Endodermal cell (in vitro differentiated cells): ENCODE measurements around the gene CYB5A. TPM values are rescaled to one million over a fixed set of nuclear protein-coding genes. Genes with fewer than 3 reads are reported as not detected.
"Not testable (repeated sequence)": the region's sequence is repeated elsewhere in the genome, so short reads cannot be mapped to it uniquely, and the experiment has no call there.

Source experiments
- DNase-seq: peaks from one replicate; pipeline ENCODE4 v3.0.0-alpha.2; 2017
- H3K27ac ChIP-seq: 2 replicates; pipeline ENCODE4 v1.5.1; 2013; ENCODE audit warnings: mild to moderate bottlenecking, low read depth, low read length, moderate library complexity
- H3K27me3 ChIP-seq: 2 replicates; pipeline ENCODE4 v1.6.1; 2013; ENCODE audit warnings: mild to moderate bottlenecking, low read length, moderate library complexity; ENCODE audit not compliant: insufficient read depth, control insufficient read depth, poor library complexity, severe bottlenecking
- H3K36me3 ChIP-seq: 2 replicates; pipeline ENCODE4 v1.7.0; 2013; ENCODE audit warnings: mild to moderate bottlenecking, low read length, moderate library complexity; ENCODE audit not compliant: control insufficient read depth, insufficient read depth
- H3K4me1 ChIP-seq: one replicate; pipeline ENCODE4 v1.7.0; 2013; ENCODE audit warnings: low read length; ENCODE audit not compliant: control insufficient read depth, insufficient read depth
- H3K4me3 ChIP-seq: 2 replicates; pipeline ENCODE4 v1.5.1; 2013; ENCODE audit warnings: mild to moderate bottlenecking, low read length, moderate library complexity
- H3K9ac ChIP-seq: 2 replicates; pipeline ENCODE4 v1.6.1; 2013; ENCODE audit warnings: mild to moderate bottlenecking, low read length, moderate library complexity; ENCODE audit not compliant: poor library complexity, severe bottlenecking; ENCODE audit errors: extremely low read depth
- H3K9me3 ChIP-seq: 2 replicates; pipeline ENCODE4 v1.6.1; 2013; ENCODE audit warnings: mild to moderate bottlenecking, low read length, moderate library complexity; ENCODE audit not compliant: control insufficient read depth
- H3K27ac Mint-ChIP-seq: 2 replicates; pipeline ENCODE4 v1.8.0; 2020; ENCODE audit warnings: mixed read lengths
- H3K27me3 Mint-ChIP-seq: 2 replicates; pipeline ENCODE4 v1.8.0; 2021; ENCODE audit warnings: mild to moderate bottlenecking, mixed read lengths; ENCODE audit not compliant: insufficient read depth
- H3K36me3 Mint-ChIP-seq: 2 replicates; pipeline ENCODE4 v1.8.0; 2020; ENCODE audit warnings: low read depth, mixed read lengths
- H3K4me1 Mint-ChIP-seq: 2 replicates; pipeline ENCODE4 v1.8.0; 2020; ENCODE audit warnings: mixed read lengths
- H3K4me3 Mint-ChIP-seq: 2 replicates; pipeline ENCODE4 v1.8.0; 2020; ENCODE audit warnings: mild to moderate bottlenecking, moderate library complexity, mixed read lengths
- H3K9me3 Mint-ChIP-seq: 2 replicates; pipeline ENCODE4 v1.8.0; 2020; ENCODE audit warnings: mild to moderate bottlenecking, mixed read lengths
- CTCF ChIP-seq: fragments of 200-600 bp; sonication (generic); conservative IDR thresholded peaks from 2 replicates; pipeline ENCODE4 v1.5.0; 2021; ENCODE audit warnings: antibody characterized with exemption, mild to moderate bottlenecking
- WGBS, 2 experiments: methylation state at CpG; one replicate each; pipeline versions ENCODE4 v1.1.5 to v1.1.7; 2013; ENCODE audit warnings: missing lambda C conversion rate in 2 of 2, mixed read lengths in 1 of 2; ENCODE audit not compliant: insufficient coverage in 1 of 2, insufficient read length in 1 of 2; 5-methylcytosine and 5-hydroxymethylcytosine counted together
- total RNA-seq, 2 donors: library from RNA; stranded (reverse); fragmentation: NEBNext Ultra II Directional in 1 of 2; extraction: Animal tissue kit (Norgen Biotek cat#: 25700) in 1 of 2; gene quantifications; 2 replicates in 1 of 2; 3 replicates in 1 of 2; pipeline ENCODE4 v1.2.1, GENCODE V29; 2021

Gene CYB5A
- total RNA-seq, 2 donors from 2014 or later, result 72.6 to 124 TPM

GRCh38 chr18:74299162-74299561, 7.4 kb upstream of the CYB5A start:
- H3K27ac ChIP-seq, result no peak overlapping the region
- H3K36me3 ChIP-seq, result no peaks in the 10 kb centered on the region
- H3K27me3 Mint-ChIP-seq, result no peaks in the 10 kb centered on the region
- peaks cover 7% of the 10 kb centered on the region for H3K9me3 ChIP-seq
- H3K4me1 ChIP-seq, result no peaks in the 10 kb centered on the region
- H3K9ac ChIP-seq, result no peak overlapping the region
- no peaks in the 10 kb centered on the region for H3K27me3 ChIP-seq
- no peak overlapping the region for H3K4me3 Mint-ChIP-seq
- no peaks in the 10 kb centered on the region for H3K36me3 Mint-ChIP-seq
- TF ChIP-seq CTCF, result no peak
- peaks cover 8% of the 10 kb centered on the region for H3K4me1 Mint-ChIP-seq
- H3K4me3 ChIP-seq, result no peak overlapping the region
- no peak for DNase-seq
- H3K27ac Mint-ChIP-seq, result no peak overlapping the region
- H3K9me3 Mint-ChIP-seq, result peaks cover 15% of the 10 kb centered on the region
- no CpG with 5 or more reads among the region's 1 CpG for WGBS, 2 experiments

- Histone ChIP-seq H3K4me1 (no peaks in the 10 kb centered on the region), H3K36me3 (no peaks in the 10 kb centered on the region), H3K9ac (no peak overlapping the region), H3K9me3 (peaks cover 9% of the 10 kb centered on the region), H3K4me3 (no peak overlapping the region), H3K27me3 (no peaks in the 10 kb centered on the region), H3K27ac (no peak overlapping the region)
- Mint-ChIP-seq H3K9me3 (peaks cover 12% of the 10 kb centered on the region), H3K4me1 (no peaks in the 10 kb centered on the region), H3K4me3 (no peak overlapping the region), H3K27me3 (peaks cover 4% of the 10 kb centered on the region), H3K27ac (no peak overlapping the region), H3K36me3 (no peaks in the 10 kb centered on the region)
- WGBS, 2 experiments, result 79 to 85% methylated on average over 4 to 8 of the region's 8 CpGs
- no peak for TF ChIP-seq CTCF
- no peak for DNase-seq
Measured at GRCh38 chr18:74294526-74294925, 2.8 kb upstream of the CYB5A start.

GRCh38 chr18:74292982-74293381, 1.2 kb upstream of the CYB5A start:
- not testable (repeated sequence) for H3K36me3 Mint-ChIP-seq, H3K27me3 ChIP-seq, H3K36me3 ChIP-seq, H3K27ac Mint-ChIP-seq, H3K4me1 ChIP-seq, H3K9ac ChIP-seq, DNase-seq, H3K27ac ChIP-seq, H3K27me3 Mint-ChIP-seq, H3K9me3 ChIP-seq, H3K9me3 Mint-ChIP-seq
- peak overlapping the region; percentile 86 for H3K4me3 Mint-ChIP-seq
- H3K4me1 Mint-ChIP-seq, result peaks cover 14% of the 10 kb centered on the region
- H3K4me3 ChIP-seq, result peak overlapping the region; percentile 88
- 90 to 100% methylated on average over 2 to 3 of the region's 3 CpGs for WGBS, 2 experiments

- H3K9me3 ChIP-seq, result peaks cover 5% of the 10 kb centered on the region
- H3K4me1 Mint-ChIP-seq, result peaks cover 15% of the 10 kb centered on the region
- H3K36me3 Mint-ChIP-seq, result no peaks in the 10 kb centered on the region
- no peaks in the 10 kb centered on the region for H3K36me3 ChIP-seq
- no peaks in the 10 kb centered on the region for H3K27me3 ChIP-seq
- WGBS, 2 experiments, result 39 to 46% methylated on average over 4 of the region's 4 CpGs
- no peak for TF ChIP-seq CTCF
- H3K4me3 ChIP-seq, result peak overlapping the region; percentile 88
- H3K27ac Mint-ChIP-seq, result peak overlapping the region; percentile 85
- H3K9ac ChIP-seq, result no peak overlapping the region
- peaks cover 4% of the 10 kb centered on the region for H3K27me3 Mint-ChIP-seq
- peak overlapping the region; percentile 86 for H3K4me3 Mint-ChIP-seq
- H3K27ac ChIP-seq, result no peak overlapping the region
- no peak for DNase-seq
- no peaks in the 10 kb centered on the region for H3K4me1 ChIP-seq
- H3K9me3 Mint-ChIP-seq, result no peaks in the 10 kb centered on the region
Measured at GRCh38 chr18:74292541-74292858, 737 bp upstream of the CYB5A start.
